ENCODE results near the gene CSF1.
"Not testable (repeated sequence)": the region's sequence is repeated elsewhere in the genome, so short reads cannot be mapped to it uniquely, and the experiment has no call there.

CSF1 gene

DNA sequence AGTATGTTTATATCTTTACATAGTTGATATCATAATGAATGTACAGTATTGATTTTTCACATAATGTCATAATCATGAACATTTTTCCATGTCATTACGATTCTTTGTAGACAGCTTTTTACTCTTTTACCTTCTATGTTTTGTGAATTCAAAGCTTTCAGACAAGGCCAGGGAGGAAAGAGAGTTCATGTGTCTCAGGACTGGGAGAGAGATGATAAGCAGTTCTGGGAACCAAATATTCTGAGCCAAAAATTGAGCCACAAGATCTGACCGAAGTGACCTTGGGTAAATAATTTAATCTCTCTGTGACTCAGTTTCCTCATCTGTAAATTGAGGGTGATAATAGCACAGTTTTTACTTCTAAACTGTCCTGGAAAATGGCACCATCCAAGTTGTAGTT lies 31.8 kb downstream of the CSF1 start:
- no peak for DNase-seq

DNA sequence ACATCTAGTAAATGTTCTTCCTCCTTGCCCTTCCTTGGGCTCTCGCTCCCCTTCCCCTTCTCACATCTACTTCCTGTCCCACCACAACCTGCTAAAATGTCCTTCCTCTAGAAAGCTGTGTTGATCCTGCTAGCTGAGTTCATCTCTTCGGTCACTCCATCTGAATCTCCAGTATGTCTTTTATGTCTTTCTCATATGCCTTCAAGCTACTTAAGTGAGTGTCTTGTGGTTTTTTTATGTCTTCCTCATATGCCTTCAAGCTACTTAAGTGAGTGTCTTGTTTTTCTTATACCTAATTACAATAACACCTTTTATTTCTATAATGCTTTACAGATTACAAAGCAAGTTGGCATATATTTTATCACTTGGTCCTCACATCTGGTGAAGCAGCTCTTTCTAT lies 33.9 kb downstream of the CSF1 start:
- DNase-seq, result no peak

DNA sequence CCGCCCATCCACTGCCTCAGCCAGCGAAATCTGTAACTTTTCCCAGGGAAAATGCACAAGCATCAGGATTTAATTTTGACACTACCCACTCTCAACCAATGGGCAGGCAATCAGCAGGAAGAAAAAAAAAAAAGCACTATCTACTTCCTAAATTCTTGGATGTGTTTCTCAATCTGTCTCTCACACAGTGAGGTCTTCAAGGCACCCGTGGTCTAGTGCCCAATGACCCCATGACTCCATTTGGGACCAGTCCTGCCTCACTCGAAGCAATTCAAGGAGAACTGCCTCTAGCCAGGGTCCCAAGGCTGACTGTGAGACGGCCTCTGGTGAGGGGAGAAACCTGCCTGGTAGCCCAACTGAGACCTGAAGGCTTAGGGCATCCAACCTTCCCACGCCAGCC lies 35.9 kb downstream of the CSF1 start:
- no peak for DNase-seq

DNA sequence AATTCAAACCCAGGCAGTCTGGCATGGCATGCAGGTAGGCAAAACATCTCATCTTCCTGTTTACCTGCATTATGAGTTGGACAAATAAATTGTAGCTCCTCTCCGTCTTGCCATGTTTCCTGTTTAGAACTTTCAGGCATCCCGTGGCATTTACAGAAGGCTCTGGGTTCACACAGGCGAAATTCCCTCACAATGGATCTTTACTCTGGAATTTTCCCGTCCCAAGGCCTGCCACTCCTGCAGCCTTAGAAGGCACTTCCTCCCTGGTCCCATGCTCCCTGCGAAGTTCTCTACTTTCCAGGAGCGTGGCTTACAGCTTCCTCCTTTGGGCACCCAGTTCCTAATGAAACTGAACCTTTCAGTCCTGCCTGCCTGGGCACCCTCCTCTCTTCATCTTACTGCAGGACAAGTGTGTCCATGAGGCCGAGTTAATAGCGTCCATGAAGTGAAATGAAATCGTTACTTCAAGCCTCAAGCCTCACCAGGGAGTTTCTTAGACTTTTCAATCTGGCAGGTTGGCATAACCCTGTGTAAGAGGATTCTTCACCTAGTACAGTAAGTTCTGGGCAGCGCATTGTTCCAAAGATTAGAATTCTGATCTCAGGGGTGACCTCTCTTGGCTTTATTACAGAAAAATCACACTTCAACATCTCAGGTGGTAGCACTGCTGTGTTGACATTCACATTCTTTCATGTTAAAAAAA lies 37.1 kb downstream of the CSF1 start:
- no peak for DNase-seq

DNA sequence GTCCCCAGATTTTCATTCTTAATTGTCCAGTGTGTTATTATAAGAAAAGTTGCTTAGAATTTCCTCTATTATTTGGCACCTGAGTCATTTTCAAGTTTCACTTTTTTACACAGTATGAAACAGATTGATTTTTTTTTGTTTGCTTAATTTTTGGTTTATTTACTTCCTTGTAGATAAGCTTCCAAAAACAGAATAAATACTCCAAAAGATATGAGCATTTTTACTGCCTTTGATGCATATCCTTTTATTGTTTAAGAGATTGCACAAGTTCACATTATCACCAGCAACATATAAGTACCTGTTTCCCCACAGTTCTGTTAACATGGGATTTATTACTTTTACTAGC lies 37.6 kb downstream of the CSF1 start:
- DNase-seq, result no peak

DNA sequence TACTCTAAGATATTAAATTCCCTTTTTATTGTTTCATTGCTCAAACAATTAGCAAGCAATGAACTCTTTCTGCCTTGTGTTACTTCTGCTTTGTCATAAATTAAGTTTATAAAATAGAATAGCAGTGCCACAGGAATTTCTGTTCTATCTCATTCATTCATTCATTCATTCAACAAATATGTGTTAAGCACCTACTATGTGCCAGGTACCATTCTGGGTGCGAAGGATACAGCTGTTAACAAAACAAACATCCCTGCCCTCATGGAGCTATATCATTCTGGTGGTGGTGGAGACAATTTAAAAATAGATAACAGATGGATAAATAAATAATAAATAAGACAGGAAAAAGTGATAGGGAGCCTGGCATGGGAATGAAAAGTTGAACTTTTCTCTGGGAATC lies 39.4 kb downstream of the CSF1 start:
- no peak for DNase-seq

DNA sequence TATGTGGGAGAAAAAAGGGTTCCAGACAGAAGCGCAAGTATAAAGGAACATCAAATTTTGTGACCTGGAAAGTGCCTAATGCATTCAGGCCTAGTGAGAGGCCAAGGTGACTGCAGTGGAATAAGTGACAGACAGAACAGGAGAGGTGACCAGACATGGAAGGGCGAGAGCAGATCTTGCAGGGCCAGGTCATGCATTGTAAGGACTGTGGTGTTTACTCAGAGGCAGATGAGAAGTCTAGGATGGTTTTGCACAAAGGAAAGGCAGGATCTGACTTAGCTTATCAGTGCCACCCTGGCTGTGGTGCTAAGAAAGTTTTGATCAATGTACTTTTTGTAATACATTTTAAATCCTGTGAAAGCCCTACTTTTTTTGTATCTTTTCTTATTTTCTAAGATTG lies 39.9 kb downstream of the CSF1 start:
- DNase-seq, result no peak

DNA sequence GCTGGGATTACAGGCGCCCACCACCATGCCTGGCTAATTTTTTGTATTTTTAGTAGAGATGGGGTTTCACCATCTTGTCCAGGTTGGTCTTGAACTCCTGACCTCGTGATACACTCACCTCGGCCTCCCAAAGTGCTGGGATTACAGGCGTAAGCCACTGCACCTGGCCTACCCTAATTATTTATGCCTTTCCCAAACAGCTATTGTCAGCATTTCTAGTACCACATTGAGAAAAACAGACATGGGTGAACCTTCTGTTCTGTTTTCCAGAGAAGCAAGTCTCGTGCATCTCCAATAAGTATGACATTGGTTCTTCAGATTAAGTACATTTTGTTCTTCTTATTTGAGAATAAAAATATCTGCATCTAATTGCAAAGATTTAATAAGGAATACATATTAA lies 40.9 kb downstream of the CSF1 start:
- DNase-seq, result not testable (repeated sequence)

DNA sequence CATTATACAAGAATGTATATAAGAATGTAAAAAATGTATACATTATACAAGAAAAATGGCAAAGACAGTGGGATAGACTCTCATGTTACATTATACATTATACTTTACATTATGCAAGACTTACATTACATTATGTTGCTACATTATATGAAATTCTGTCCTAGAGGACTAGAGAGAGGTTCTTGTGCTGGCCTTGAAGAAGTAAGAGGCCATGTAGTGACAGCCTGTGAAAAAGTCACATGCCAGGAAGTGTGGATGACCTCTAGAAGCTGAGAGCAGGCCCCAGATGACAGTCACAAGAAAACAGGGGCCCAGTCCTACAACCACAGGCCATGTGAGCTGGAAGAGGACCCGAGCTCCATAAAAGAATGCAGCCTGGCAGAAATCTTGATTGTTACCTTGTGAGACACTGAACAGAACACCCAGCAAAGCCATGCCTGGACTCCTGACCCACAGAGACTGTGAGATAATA lies 43.4 kb downstream of the CSF1 start:
- no peak for DNase-seq

DNA sequence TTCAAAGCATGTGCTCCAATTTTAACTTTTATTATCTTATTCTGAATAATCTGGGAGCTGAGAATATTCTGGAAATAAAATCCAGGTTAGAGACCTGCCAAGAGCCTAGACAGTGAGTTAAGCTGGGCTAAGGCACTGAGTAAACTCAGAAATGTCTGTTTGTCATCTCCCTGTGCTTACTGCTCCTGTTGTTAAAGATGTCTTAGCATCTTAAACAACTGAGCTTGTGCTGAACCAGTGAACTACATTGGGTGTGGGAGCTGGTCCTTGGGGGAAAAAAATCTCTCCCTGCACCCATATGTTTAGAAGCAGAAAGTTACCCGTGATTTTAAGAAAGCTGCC lies 49.0 kb downstream of the CSF1 start:
- DNase-seq, result no peak

DNA sequence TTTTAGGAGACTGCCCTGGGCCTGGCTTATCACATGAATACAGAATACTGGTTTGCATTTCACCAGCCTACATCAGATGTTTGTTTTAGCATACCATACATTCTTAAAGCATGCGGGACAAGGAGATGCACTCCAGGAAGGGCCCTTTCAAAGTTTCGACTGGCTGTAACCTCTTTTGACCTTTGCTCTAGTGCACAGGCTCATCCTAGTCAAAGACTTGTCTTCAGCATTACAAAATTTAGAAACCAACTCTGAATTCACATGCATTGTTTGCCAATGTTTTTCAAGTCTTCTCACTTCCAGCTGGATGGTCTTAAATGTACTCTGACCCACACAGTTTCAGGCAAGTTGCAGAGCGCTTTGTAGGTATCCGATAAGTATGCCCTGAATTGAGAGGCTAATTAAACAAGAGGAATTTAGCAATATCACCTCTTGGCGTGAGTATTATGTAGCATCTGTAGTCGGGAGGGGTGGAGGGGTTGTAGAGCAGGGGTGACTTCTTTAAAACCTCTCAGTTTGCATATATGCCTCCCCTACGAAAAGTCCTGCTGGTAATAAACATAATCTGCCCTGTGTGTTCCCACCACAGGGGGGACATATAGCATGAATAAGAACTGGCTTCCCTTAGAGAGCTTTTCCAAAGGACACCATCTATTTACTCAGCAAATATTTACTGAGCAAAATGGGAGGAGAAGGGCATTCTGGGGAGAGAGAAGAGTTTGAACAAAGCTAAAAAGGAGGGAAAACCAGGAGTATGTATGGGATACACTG lies 49.5 kb downstream of the CSF1 start:
- no peak for DNase-seq

DNA sequence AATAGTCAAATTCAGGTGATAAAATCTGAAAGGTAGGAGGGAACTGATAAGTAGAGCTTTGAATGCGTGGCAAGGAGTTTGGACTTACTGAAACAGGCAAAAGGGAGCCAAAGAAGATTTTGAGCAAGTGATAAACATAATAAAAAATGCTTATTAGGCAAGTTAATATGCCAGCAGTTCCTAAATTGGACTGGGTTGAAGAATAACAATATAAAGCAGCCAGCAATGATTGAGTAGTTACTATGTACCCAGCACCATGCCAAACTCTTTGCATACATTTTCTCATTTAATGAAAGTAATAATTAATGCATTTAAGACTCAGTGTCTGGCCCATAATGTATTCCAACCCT lies 50.1 kb downstream of the CSF1 start:
- no peak for DNase-seq

DNA sequence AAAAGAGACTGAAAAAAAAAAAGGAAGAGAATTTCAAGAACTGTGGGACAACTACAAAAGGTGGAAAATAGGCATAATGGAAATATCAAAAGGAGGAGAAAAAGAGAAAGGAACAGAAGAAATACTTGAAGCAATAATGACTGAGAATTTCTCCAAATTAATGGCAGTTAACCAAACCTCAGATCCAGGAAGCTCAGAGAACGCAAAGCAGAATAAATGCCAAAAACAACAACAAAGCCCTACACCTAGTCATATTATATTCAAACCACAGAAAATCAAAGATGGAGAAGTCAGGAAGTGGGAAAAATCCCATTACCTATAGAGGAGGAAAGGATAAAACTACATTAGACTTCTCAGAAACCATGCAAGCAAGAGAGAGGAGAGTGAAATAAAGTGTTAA lies 53.2 kb downstream of the CSF1 start:
- DNase-seq, result no peak

DNA sequence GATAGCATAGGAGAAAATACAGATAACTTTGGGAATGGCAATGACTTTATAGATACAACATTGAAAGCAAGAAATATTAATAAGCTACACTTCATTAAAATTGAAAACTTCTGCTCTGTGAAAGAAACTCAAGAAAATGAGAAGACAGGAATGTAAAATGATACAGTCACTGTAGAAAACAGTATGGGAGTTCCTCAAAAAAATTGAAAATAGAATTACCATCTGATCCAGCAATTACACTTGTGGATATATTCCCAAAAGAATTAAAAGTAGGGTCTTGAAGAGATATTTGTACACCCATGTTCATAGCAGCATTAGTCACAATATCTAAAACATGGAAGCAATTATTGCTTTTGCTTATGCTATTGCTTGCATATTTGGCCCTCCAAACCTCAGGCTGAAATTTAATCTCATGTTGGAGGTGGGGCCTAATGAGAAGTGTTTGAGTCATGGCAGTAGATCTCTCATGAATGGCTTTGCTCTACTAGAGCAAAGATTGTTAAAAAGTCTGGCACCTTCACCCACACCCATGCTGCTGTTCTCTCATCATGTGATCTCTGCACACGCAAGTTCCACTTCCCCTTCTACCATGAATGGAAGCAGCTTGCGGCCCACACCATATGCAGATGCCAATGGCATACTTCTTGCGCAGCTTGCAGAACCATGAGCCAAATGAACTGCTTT lies 58.6 kb downstream of the CSF1 start:
- DNase-seq, result no peak

DNA sequence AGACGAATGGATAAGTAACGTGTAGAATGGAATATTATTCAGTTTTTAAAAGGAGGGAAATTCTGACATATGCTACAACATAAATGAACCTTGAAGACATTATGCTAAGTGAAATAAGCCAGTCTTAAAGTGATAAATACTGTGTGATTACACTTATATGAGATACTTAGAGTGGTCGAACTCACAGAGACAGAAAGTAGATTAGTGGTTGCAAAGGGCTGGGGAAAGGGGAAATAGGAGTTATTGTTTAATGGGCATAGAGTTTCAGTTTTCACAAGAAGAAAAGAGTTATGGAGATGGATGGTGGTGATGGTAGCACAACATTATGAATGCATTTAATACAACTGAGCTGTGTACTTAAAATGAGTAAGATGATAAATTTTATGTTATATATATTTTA lies 59.3 kb downstream of the CSF1 start:
- DNase-seq, result no peak

DNA sequence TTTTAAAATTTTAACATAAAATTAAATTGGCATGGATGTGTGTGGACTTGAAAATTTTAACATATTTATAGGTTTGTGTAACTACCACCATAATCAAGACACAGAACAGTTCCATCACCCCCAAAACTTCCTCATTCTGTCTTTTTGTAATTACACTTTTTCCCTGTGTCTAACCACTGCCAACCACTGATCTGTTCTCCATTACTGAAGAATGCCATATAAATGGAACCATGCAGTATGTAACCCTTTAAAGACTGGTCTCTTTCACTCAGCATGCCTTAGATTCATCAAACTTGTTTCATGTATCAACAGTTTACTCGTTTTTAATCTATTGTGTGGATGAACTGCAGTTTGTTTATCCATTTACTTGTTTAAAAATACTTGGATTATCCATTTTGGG lies 60.9 kb downstream of the CSF1 start:
- DNase-seq, result no peak

DNA sequence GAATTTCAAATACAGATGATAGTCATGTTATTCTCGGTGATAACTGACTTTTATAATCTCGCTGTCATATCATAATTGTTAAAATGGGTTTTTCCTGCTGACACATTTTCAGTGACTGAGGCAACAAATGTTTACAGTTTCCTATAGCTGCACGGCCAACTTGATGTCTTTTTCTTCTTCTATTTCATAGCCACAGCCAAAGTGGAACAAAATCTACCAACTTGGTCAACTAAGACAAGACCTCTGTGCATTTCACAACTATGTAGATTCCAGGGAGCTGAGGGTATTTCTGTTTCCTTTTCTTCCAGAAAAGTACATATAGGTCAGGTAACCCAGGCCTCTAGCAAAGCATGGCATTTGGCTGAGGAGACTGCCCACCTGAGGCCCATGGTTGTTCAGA lies 63.5 kb downstream of the CSF1 start:
- no peak for DNase-seq

DNA sequence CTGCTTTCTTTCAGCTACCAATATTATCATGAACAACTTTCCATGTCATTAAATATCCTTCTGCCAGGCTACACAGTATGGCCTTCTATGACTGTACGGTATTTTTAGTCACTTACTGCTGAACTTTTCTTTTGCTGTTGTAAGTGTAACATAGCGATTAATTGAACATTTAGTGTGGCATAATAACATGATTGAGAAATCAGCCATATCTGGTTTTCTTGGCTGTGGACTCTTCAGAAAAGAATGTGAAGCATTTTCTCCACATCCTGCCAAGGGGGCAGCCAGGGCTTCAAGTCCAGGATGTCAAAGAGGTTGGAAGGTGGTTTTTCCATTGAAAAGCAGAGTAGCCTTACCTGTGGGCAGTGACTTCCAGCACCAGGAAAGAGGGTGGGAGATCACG lies 65.1 kb downstream of the CSF1 start:
- no peak for DNase-seq

DNA sequence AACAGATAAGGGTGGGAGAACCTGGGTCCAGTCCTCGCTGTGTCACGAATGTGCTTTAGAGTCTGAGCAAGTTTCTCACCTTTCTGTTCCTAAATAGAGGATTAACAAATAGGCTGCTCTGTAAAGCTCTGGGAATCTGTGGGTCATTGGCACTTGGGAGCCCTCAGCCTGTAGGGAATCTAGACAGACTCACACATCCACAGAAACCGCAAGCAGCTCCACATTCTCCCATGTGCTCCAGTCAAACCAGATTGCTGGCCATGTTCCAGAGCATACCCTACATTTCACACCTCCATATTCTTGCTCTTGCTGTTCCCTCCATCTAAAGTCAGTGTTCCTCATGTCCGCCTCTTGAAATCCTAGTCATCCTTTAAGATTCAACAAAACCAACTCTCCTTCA lies 66.1 kb downstream of the CSF1 start:
- DNase-seq, result no peak

DNA sequence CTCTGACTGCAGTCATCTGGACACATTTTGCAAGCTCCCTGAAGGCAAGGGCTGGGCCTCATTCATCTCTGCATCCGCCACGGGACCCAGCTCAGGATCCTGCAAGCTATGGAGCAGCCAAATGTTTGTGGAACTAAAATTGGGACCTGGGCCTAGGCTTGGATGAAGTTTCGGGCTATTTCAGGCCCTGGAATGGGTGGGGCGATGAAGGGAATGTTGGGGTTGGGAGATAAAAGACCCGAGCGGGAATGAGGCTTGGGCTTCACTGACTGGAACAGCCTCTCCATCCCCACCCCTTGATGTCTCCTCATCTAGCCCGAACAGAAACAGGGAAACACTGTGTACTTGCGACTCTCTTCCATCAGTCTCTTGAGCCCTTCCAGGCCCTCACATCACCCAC lies 66.6 kb downstream of the CSF1 start:
- DNase-seq, result no peak

DNA sequence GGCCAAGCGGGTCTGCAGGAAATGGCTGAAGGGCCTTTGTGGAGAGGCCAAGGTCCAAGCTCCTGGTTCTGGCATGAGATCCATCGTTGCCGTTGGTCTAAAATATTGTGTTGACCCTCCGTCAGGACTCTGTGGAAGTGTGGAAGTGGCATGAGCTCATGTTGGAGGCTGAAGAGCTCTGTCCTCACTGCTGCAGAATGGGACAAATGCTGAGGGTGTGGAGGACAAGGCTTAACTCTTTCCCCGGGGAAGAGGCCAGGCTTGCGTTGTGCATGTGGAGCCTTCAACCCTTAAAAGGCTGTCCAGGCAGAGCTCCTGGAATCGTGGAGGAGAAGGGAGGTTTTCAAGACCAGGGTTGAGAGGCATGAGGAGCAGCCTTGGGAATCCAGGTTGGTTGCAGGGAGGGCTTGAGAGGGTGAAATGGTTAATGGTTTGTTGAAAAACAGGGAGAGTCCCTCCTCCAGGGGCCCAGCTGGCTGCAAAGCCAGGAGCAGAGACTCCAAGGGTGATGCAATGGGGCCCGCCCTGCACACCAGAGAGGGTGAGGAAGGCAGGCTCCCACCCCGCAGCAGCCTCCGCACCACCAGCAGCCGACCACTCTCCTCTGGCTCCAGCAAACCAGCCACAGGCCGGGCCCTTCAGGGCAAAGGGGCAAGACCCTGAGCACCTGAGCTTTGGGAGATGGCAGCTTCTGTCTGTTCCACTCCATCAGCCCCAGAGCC lies 67.2 kb downstream of the CSF1 start:
- no peak for DNase-seq

DNA sequence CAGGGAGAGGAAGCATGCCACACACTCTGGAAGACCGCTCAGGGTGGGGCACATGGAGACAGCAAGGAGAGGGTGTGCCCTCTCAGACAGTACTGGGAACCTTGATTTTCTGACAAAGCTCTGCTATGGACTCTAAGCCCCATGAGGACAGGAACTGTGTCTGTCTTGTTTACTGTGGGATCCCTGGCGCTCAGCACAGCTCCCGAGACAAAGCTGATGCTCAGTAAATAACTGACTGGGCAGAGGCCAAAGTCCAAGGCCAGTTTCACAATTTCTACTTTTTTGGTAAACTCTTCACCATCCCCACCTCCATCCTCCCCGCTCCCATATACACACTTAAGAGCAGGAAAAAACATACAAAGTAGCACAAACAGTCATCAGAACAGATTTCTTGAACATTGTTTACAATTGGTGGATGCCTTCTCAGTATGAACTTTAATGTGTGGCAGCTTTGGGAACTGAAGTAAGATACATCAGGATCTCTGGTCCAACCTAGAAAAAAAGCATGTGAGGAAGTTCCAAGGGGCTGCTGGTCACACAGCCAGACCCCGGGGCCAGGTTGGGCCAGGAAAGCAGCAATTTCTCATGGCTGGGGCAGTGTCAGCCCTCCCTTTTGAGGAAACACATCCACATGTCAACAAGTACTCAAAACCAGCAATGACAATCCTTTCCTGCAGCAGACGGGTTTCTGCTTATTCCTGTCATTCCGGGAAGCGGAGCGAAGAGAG lies 68.3 kb downstream of the CSF1 start:
- no peak for DNase-seq

DNA sequence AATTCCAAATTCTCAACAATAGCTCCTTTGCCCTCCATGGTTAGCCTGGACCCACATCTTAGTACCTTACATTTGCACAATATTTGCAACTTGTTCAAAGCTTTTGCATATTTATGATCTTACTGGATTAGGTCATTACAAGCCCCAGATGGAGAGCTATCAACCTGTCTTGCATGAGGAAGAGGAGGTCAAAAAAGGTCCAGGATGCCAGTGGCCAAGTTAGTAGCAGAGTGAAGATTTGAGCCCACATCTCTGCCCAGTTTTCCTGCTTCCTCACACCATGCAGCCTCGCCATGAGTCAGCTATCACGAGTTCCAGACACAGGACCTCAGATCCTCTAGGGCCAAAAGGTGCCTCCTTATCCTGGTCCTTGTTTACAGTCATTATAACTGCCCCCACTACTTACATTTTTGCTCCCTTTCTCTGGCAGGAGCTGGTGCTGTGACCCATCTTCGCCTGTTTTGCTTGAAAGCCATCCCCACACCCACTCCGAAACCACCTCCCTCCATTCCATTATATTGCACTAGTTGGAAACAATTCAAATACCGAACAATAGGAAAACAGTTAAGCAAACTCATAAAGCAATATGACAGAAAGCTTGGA lies 68.9 kb downstream of the CSF1 start:
- DNase-seq, result no peak

All from CD4-positive, alpha-beta T cell treated with Interleukin-17A for 4 hours (primary cell).